ENCODE measurements around the gene GCLM.
"Not testable (repeated sequence)": the region's sequence is repeated elsewhere in the genome, so short reads cannot be mapped to it uniquely, and the experiment has no call there.

GCLM gene

GRCh38 chr1:93909146-93910050, at the start of gene GCLM:
TSS of gene GCLM (minus strand) at chr1:93909430. CDS start at chr1:93909163, 267 bp downstream.
- peak; percentile 89 to 90 for DNase-seq

- DNase-seq, result no peak
Measured at GRCh38 chr1:93958726-93959100, 49.5 kb upstream of the GCLM start.

GRCh38 chr1:93958032-93958725, 48.9 kb upstream of the GCLM start:
- DNase-seq, result no peak

- DNase-seq, result no peak
Measured at GRCh38 chr1:93955765-93956164, 46.5 kb upstream of the GCLM start.

GRCh38 chr1:93947002-93947686, 37.9 kb upstream of the GCLM start:
- DNase-seq, result not testable (repeated sequence)

- no peak for DNase-seq
Measured at GRCh38 chr1:93938461-93939145, 29.4 kb upstream of the GCLM start.

GRCh38 chr1:93937997-93938396, 28.8 kb upstream of the GCLM start:
- DNase-seq, result no peak

- no peak for DNase-seq
Measured at GRCh38 chr1:93925206-93925605, 16.0 kb upstream of the GCLM start.

- DNase-seq, result no peak
Measured at GRCh38 chr1:93919780-93920179, 10.6 kb upstream of the GCLM start.

- no peak for DNase-seq
Measured at GRCh38 chr1:93917302-93917701, 8.1 kb upstream of the GCLM start.

GRCh38 chr1:93910880-93911279, 1.6 kb upstream of the GCLM start:
- not testable (repeated sequence) for DNase-seq

GRCh38 chr1:93910305-93910704, 1.1 kb upstream of the GCLM start:
- no peak for DNase-seq

GRCh38 chr1:93908394-93909145, 660 bp downstream of the GCLM start:
- peak; percentile 52 to 56 for DNase-seq

- no peak for DNase-seq
Measured at GRCh38 chr1:93907718-93908117, 1.5 kb downstream of the GCLM start.

- no peak for DNase-seq
Measured at GRCh38 chr1:93906480-93906879, 2.8 kb downstream of the GCLM start.

- no peak for DNase-seq
Measured at GRCh38 chr1:93905734-93906133, 3.5 kb downstream of the GCLM start.

GRCh38 chr1:93905051-93905450, 4.2 kb downstream of the GCLM start:
- DNase-seq, result no peak

- no peak for DNase-seq
Measured at GRCh38 chr1:93904228-93904627, 5.0 kb downstream of the GCLM start.

- DNase-seq, result no peak
Measured at GRCh38 chr1:93900723-93901504, 8.3 kb downstream of the GCLM start.

GRCh38 chr1:93899543-93900207, 9.6 kb downstream of the GCLM start:
- DNase-seq, result no peak

- no peak for DNase-seq
Measured at GRCh38 chr1:93888900-93889299, 20.3 kb downstream of the GCLM start.
